ENCODE data around the gene AAK1. TPM values are rescaled to one million over a fixed set of nuclear protein-coding genes. Genes with fewer than 3 reads are reported as not detected.

Gene AAK1
- total and polyA plus RNA-seq, 12 donors: 26.2 to 106 (median 68.5) TPM

DNA sequence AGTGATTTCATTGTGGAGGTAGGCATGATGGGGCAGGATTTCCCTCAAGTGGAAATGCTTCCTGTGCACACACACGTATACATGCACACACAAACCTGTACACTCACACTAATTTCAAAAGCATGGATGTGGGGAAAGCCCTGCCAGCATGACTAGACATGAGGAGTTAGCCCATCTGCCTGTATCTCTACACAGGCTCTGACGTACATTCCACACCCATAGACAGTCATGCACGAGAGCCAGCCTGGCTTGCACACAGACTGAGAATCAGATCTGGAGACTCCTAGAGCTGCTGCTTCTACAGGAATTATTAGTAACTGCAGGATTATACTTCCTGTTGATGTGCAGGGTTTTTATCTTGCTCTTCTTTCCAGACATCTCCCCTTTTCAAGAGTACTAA lies 179.0 kb downstream of the AAK1 start:
- no peak for TF ChIP-seq POLR2A (IDR thresholded peaks at IDR 0.05)
- TF ChIP-seq, protein P1, sequence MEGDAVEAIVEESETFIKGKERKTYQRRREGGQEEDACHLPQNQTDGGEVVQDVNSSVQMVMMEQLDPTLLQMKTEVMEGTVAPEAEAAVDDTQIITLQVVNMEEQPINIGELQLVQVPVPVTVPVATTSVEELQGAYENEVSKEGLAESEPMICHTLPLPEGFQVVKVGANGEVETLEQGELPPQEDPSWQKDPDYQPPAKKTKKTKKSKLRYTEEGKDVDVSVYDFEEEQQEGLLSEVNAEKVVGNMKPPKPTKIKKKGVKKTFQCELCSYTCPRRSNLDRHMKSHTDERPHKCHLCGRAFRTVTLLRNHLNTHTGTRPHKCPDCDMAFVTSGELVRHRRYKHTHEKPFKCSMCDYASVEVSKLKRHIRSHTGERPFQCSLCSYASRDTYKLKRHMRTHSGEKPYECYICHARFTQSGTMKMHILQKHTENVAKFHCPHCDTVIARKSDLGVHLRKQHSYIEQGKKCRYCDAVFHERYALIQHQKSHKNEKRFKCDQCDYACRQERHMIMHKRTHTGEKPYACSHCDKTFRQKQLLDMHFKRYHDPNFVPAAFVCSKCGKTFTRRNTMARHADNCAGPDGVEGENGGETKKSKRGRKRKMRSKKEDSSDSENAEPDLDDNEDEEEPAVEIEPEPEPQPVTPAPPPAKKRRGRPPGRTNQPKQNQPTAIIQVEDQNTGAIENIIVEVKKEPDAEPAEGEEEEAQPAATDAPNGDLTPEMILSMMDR (IDR thresholded peaks at IDR 0.05): no peak
- Histone ChIP-seq H3K4me1 (replicated peaks in 1 of 2) (no peaks in the 10 kb centered on the region), H3K9me3 (replicated peaks in 1 of 3) (no peaks in the 10 kb centered on the region), H3K4me3 (no peak overlapping the region), H3K27ac (peak overlapping the region in 1 of 5 donors; percentile 27), H3K36me3 (replicated peaks in 1 of 2) (peaks cover 0 to 11% of the 10 kb centered on the region in 2 donors), H3K27me3 (no peaks in the 10 kb centered on the region)
- WGBS, 4 donors: 70 to 85% (median 73%) methylated on average over 3 of the region's 3 CpGs
- DNase-seq: peak in 6 of 7 donors; percentile 19 to 77 (median 36)
- intact Hi-C loops (cut with DNase I): no loop called here

DNA sequence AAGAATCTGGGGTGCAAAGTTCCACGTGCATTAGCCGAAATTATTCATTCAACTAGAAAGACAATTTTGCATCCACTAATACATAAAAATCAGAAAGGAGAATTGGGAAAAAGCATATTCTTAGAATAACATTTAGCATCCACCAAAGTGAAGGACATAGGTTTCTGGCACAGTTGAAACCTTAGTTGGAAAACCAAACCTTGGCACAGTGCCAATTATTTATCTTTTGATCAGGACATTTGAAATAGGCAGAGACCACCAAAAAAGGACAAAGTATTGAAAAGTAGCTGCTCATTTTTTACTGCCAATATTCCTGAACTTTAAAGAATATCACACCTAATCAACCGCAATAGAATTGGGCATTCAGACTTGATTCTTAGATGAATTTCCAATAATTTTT lies 180.8 kb downstream of the AAK1 start:
- intact Hi-C loops (cut with DNase I): no loop called here
- Histone ChIP-seq H3K27ac (no peak overlapping the region), H3K9me3 (replicated peaks in 1 of 3) (no peaks in the 10 kb centered on the region), H3K27me3 (no peaks in the 10 kb centered on the region), H3K36me3 (replicated peaks in 1 of 2) (peaks cover 0 to 11% of the 10 kb centered on the region in 2 donors), H3K4me1 (replicated peaks in 1 of 2) (no peaks in the 10 kb centered on the region), H3K4me3 (no peak overlapping the region)
- TF ChIP-seq, protein P1 (IDR thresholded peaks at IDR 0.05): no peak
- no peak for TF ChIP-seq POLR2A (IDR thresholded peaks at IDR 0.05)
- WGBS, 4 donors: 98 to 99% (median 98%) methylated on average over 3 of the region's 3 CpGs
- DNase-seq: no peak

DNA sequence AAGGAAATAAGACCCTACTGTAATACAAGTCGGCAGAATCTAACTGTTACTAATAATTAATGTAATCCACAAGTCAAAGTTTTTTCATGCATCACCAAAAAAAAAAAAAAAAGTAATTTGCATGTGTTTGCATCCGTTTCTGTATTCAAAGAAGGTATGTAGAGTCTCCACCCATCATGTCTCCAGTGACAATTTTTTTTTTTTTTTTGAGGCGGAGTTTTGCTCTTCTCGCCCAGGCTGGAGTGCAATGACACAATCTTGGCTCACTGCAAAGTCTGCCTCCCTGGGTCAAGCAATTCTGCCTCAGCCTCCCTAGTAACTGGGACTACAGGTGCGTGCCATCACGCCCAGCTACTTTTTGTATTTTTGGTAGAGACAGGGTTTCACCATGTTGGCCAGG lies 182.1 kb downstream of the AAK1 start:
- WGBS, 4 donors: 96 to 98% (median 97%) methylated on average over 6 of the region's 6 CpGs
- H3K27me3 ChIP-seq: no peaks in the 10 kb centered on the region
- DNase-seq: no peak
- H3K27ac ChIP-seq: no peak overlapping the region
- intact Hi-C loops (cut with DNase I): no loop called here
- no peaks in the 10 kb centered on the region for H3K9me3 ChIP-seq (replicated peaks in 1 of 3)
- H3K36me3 ChIP-seq (replicated peaks in 1 of 2): peaks cover 0 to 11% of the 10 kb centered on the region in 2 donors
- no peak overlapping the region for H3K4me3 ChIP-seq
- no peak for TF ChIP-seq POLR2A (IDR thresholded peaks at IDR 0.05)
- no peaks in the 10 kb centered on the region for H3K4me1 ChIP-seq (replicated peaks in 1 of 2)

DNA sequence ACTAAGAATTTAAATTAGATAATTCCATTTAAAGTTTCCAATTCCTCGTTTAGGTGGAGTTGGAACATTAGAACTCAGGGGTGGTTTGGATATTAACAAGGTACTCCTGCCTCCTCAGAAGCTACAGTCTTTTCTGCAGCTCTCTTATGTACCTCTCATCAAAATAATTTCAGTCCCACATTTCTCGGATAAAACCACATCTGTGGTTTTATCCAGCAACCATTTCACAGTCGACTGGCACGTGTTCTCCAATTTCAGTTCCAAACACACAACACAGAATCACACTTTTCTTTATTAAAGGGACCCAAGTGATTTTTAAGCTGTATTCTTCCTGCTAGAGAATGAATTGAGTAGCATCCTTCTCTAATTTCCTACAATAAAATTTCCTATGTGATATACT lies 183.6 kb downstream of the AAK1 start:
- Histone ChIP-seq H3K27ac (no peak overlapping the region), H3K4me1 (replicated peaks in 1 of 2) (no peaks in the 10 kb centered on the region), H3K9me3 (replicated peaks in 1 of 3) (no peaks in the 10 kb centered on the region), H3K4me3 (no peak overlapping the region), H3K36me3 (replicated peaks in 1 of 2) (no peaks in the 10 kb centered on the region), H3K27me3 (no peaks in the 10 kb centered on the region)
- DNase-seq: no peak
- WGBS, 4 donors: 78 to 93% (median 88%) methylated on average over 4 of the region's 4 CpGs
- TF ChIP-seq, protein P1 (IDR thresholded peaks at IDR 0.05): no peak
- no peak for TF ChIP-seq POLR2A (IDR thresholded peaks at IDR 0.05)
- intact Hi-C loops (cut with DNase I): no loop called here

DNA sequence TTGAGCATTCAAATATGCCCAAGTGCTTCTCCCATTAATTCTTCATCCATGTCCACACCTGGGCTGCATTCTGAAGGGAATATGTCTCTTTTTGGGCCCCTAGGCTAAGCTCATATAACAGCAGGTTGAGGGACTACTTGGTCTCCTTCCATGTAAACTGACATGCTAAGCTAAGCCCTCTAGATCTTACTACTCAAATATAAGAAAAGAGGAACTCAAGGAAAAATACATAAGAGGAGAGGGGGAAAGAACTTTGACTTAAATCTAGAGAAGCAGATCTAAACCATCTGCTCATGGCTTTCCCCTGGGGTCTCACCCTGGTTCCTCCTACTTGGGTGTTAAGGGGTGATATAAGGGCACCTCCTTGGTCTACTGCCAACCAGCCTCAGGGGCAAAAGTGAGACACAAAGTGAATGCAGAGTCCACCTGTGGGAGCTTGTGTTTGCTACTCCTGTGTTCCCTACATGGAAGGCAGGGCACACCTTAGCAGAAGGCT lies 186.5 kb downstream of the AAK1 start:
- H3K4me3 ChIP-seq: no peak overlapping the region
- H3K9me3 ChIP-seq (replicated peaks in 1 of 3): no peaks in the 10 kb centered on the region
- H3K4me1 ChIP-seq (replicated peaks in 1 of 2): no peaks in the 10 kb centered on the region
- intact Hi-C loops (cut with DNase I): no loop called here
- no peak for DNase-seq
- H3K27me3 ChIP-seq: no peaks in the 10 kb centered on the region
- H3K36me3 ChIP-seq (replicated peaks in 1 of 2): no peaks in the 10 kb centered on the region
- TF ChIP-seq POLR2A (IDR thresholded peaks at IDR 0.05): no peak
- TF ChIP-seq, protein P1 (IDR thresholded peaks at IDR 0.05): no peak
- no peak overlapping the region for H3K27ac ChIP-seq

Data from adrenal gland (tissue), 12 donors.